GM12892 (cell line): ENCODE data around the gene FSTL4.

Source experiments
- DNase-seq: peaks from one replicate; pipeline ENCODE4 v3.0.0; 2011; ENCODE audit not compliant: insufficient read length
- FAIRE-seq: peaks from 2 replicates; lab custom pipeline; 2011; peaks lifted over from hg19 to GRCh38; lab: Jason Lieb, UNC
- POLR2A ChIP-seq: IDR thresholded peaks from 2 replicates; pipeline ENCODE4 v1.6.1; 2011; ENCODE audit warnings: low read depth, low read length, control low read depth
- POLR2AphosphoS5 ChIP-seq: IDR thresholded peaks from 2 replicates; pipeline ENCODE4 v1.6.1; 2011; ENCODE audit warnings: low read depth, low read length, control low read depth
- TAF1 ChIP-seq: IDR thresholded peaks from 2 replicates; pipeline ENCODE4 v1.6.1; 2011; ENCODE audit warnings: low read depth, mild to moderate bottlenecking, control low read depth, low read length, borderline replicate concordance

The FSTL4 gene

GRCh38 chr5:133485468-133485867 lies 126.9 kb downstream of the FSTL4 start:
- FAIRE-seq, result no peak
- DNase-seq, result no peak
- TF ChIP-seq POLR2AphosphoS5, result no peak
- no peak for TF ChIP-seq POLR2A
- TF ChIP-seq TAF1, result no peak

- DNase-seq (no peak), FAIRE-seq (no peak)
- TF ChIP-seq TAF1, result no peak
- TF ChIP-seq POLR2A, result no peak
- no peak for TF ChIP-seq POLR2AphosphoS5
Measured at GRCh38 chr5:133483406-133484090, 128.8 kb downstream of the FSTL4 start.

DNA sequence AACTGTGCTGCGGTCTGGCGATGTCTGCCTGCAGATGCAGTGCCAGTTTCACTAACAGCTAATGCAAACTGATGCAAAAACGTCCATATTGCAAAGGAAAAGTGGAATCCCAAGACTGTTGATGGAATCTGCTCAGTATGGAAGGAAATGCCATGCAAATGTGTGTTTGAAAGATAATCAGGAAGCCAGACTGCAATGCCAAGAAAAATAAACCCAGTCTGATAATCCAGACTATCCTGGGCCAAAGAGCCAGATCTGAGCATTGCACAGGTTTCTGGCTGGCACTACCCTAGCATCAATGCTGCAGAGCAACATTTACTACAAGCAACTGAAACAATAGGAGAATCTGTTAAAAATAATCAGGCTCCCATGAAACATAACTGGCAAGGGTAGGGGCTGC lies 130.3 kb downstream of the FSTL4 start:
- TF ChIP-seq POLR2A, result no peak
- TF ChIP-seq TAF1, result no peak
- no peak for TF ChIP-seq POLR2AphosphoS5
- FAIRE-seq (no peak), DNase-seq (no peak)

DNA sequence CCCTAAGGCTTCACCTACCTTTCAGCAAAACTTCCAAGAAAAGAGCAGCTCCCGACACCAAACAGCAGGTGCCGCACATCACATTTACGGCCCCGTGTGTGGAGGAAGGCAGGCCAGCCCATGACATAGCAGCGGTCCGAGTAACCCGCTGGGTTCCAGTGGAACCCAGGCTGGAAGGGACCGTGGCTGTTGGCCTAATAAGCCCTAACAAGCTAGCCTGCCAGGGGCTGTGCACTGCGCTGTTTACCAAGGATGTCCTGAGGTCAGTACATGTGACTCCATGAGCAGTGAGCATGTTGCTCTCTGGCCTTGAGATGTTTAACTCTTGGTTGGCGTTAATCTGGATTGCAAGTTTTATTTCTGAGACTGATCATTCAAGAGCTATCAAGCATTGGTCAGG lies 131.5 kb downstream of the FSTL4 start:
- DNase-seq (no peak), FAIRE-seq (no peak)
- TF ChIP-seq TAF1, result no peak
- no peak for TF ChIP-seq POLR2A
- no peak for TF ChIP-seq POLR2AphosphoS5

DNA sequence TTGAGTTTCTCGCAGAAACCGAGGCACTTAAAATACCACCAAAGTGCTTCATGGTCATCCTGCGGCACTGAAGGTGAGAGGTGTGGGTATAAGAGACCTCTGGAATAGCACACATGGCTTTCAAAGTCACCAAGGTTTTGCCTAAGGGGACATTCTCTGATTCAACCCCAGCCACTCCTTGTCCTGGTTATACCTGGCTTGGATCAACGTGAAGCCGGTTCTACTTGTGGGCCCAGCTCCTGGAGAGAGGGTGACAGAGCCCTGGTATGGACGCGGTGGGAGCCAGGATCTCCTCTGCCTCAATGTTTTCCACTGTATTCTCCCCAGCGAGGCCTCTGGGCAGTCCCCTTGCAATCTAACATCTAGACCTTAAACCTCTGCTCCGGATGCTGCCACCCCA lies 132.0 kb downstream of the FSTL4 start:
- DNase-seq, result no peak
- no peak for FAIRE-seq
- TF ChIP-seq TAF1, result no peak
- no peak for TF ChIP-seq POLR2A
- no peak for TF ChIP-seq POLR2AphosphoS5

- FAIRE-seq (no peak), DNase-seq (no peak)
- no peak for TF ChIP-seq TAF1
- TF ChIP-seq POLR2AphosphoS5, result no peak
- no peak for TF ChIP-seq POLR2A
Measured at GRCh38 chr5:133478199-133478985, 133.9 kb downstream of the FSTL4 start.

DNA sequence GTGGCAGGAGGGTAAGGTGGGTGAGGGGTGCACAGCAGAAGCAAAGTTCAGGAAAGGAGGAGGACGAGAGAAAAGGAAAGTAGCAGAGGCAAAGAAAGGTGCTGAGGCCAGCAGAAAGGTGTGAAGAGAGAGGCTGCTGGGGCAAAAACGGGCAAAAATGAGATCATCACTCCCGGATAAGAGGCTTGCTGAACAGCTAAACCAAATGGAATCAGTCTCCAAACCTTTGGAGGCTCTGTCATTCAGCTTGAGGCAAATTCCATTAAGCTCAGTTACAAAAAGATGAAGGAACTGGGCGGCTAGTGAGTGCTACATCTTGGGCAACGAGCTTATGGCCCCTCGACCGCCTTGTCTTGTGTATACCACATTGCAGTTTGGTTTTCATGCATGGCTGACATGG lies 136.4 kb downstream of the FSTL4 start:
- DNase-seq (no peak), FAIRE-seq (no peak)
- TF ChIP-seq POLR2A (no peak), TAF1 (no peak), POLR2AphosphoS5 (no peak)

DNA sequence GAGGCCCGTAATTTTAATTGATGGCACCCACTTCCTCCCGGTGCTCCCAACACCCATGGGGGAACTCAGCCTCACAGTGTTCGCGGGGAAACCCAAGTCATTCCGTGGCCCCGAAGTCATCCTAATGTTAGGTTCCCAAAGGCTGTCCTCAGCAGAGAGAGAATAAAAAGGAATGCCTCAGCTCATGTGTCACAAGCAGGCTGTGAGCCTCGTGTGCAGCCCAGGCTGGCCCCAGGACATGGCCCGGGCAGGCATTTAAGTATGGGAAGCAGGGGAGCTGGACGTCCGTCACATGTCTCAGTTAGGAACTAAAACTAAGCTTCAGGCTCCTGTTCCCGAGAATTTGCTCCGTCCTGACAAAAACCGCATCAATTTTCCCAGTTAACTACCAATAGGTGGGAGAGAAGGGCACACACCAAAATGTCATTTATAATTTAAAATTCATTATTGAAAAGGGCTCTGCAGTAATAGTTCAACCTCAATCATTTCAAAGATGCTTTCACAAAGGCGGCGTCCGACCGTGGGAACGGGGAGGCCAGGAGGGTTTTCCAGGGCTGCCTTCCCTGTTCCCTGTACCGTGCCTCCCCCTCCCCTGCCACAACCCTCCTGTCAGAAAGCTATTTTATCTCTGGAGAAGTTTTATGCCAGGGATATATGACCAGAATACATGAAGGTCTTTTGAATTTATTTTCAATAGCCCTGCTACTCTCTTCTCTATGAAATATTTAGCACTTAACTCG lies 137.3 kb downstream of the FSTL4 start:
- TF ChIP-seq POLR2AphosphoS5 (no peak), POLR2A (no peak), TAF1 (no peak)
- DNase-seq (no peak), FAIRE-seq (no peak)

DNA sequence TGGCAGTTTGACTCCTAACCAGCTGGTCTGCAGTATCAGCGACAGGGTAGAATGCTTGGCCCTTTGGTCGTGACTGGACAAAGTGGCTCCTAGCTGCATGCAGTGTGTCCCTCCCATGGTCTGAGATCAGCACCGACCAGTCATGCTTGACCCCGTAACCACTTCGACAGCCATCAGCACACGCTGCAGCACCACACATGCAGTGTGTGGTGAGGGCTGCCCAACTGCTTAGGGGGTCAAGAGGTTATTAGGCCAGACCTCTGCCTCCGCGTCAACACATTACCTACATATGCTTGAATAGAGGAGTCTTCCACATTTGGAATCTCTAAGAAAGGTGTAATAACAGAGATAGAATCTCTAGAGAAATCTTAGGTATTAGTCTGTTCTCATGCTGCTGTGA lies 139.1 kb downstream of the FSTL4 start:
- DNase-seq (no peak), FAIRE-seq (no peak)
- TF ChIP-seq TAF1 (no peak), POLR2A (no peak), POLR2AphosphoS5 (no peak)

GRCh38 chr5:133472829-133473228 lies 139.5 kb downstream of the FSTL4 start:
- no peak for DNase-seq
- TF ChIP-seq TAF1 (no peak), POLR2AphosphoS5 (no peak), POLR2A (no peak)
- FAIRE-seq, result no peak

GRCh38 chr5:133471699-133472098 lies 140.6 kb downstream of the FSTL4 start:
- FAIRE-seq (no peak), DNase-seq (no peak)
- no peak for TF ChIP-seq TAF1
- TF ChIP-seq POLR2AphosphoS5, result no peak
- no peak for TF ChIP-seq POLR2A

- no peak for TF ChIP-seq POLR2A
- TF ChIP-seq POLR2AphosphoS5, result no peak
- TF ChIP-seq TAF1, result no peak
- FAIRE-seq, result no peak
- DNase-seq, result no peak
Measured at GRCh38 chr5:133470841-133471240, 141.5 kb downstream of the FSTL4 start.

- no peak for TF ChIP-seq POLR2A
- no peak for TF ChIP-seq TAF1
- TF ChIP-seq POLR2AphosphoS5, result no peak
- DNase-seq, result no peak
- no peak for FAIRE-seq
Measured at GRCh38 chr5:133469846-133470245, 142.5 kb downstream of the FSTL4 start.
